Astrocyte of the cerebellum (primary cell): Measurements from ENCODE around the gene RAB31.

ENCODE experiments used
- DNase-seq: peaks from one replicate; pipeline ENCODE4 v3.0.0-alpha.2; 2011; ENCODE audit warnings: low read depth
- H3K4me3 ChIP-seq: 2 replicates; pipeline ENCODE4 v1.5.1; 2011; ENCODE audit warnings: mild to moderate bottlenecking, low read depth, low read length, moderate library complexity
- in situ Hi-C: cut with HindIII; loops from 2 replicates; pipeline ENCODE4 v1.10.0; 2017; ENCODE audit warnings: low sequenced_read_pairs
- TF ChIP-seq, protein P1 (sequence below): IDR thresholded peaks from 2 replicates; pipeline ENCODE4 v1.5.1; 2012; ENCODE audit warnings: low read length, low read depth, moderate library complexity, mild to moderate bottlenecking; ENCODE audit errors: missing control alignments

RAB31 gene

DNA sequence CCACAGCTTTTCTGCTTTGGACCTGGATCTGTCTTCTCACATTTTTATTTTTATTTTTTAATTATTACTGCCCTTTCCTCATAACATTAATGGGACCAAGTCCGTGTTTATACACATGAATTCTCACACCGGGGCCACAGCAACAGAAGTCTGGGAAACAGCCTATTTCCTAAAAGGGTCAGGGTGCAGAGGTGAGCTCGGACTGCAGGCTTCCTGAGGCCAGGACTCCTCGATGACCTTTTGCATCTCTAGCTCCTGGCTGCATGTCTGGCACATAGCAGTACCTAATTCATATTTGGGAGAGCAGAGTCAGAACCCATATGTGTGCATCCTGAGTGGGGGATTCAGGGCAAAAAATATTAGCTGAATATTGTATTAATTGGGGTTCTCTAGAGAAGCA, 9.6 kb upstream of the RAB31 start:
- no peak for DNase-seq
- H3K4me3 ChIP-seq, result no peak overlapping the region
- TF ChIP-seq, protein P1, sequence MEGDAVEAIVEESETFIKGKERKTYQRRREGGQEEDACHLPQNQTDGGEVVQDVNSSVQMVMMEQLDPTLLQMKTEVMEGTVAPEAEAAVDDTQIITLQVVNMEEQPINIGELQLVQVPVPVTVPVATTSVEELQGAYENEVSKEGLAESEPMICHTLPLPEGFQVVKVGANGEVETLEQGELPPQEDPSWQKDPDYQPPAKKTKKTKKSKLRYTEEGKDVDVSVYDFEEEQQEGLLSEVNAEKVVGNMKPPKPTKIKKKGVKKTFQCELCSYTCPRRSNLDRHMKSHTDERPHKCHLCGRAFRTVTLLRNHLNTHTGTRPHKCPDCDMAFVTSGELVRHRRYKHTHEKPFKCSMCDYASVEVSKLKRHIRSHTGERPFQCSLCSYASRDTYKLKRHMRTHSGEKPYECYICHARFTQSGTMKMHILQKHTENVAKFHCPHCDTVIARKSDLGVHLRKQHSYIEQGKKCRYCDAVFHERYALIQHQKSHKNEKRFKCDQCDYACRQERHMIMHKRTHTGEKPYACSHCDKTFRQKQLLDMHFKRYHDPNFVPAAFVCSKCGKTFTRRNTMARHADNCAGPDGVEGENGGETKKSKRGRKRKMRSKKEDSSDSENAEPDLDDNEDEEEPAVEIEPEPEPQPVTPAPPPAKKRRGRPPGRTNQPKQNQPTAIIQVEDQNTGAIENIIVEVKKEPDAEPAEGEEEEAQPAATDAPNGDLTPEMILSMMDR, result no peak
- in situ Hi-C loops, result no loop called here

DNA sequence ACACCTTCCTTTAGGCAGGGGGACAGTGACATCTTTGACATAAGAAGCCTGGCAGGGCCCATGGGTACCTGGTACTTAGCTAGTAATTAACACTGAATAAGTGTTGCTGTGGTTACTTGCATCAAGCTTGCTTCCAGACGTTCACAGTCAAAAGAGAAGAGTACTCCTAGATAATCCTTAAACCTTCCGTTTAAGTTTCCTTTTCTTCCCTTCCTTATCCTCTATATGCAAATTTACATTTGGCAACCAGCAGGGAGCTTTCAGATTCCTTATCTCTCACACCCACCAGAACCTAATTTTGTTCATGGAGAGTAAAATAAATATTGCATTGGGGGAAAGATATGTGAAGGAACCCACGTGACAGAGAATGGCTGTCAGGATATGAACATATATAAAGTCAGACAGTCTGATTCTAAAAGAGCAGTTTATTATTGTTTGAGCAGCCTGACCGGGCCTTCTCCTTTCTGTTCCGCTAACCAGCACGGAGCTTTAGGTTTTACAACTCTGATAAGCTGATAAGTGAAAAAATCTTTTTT, 7.8 kb upstream of the RAB31 start:
- no peak for DNase-seq
- in situ Hi-C loops, result no loop called here
- TF ChIP-seq, protein P1, result no peak
- no peak overlapping the region for H3K4me3 ChIP-seq

DNA sequence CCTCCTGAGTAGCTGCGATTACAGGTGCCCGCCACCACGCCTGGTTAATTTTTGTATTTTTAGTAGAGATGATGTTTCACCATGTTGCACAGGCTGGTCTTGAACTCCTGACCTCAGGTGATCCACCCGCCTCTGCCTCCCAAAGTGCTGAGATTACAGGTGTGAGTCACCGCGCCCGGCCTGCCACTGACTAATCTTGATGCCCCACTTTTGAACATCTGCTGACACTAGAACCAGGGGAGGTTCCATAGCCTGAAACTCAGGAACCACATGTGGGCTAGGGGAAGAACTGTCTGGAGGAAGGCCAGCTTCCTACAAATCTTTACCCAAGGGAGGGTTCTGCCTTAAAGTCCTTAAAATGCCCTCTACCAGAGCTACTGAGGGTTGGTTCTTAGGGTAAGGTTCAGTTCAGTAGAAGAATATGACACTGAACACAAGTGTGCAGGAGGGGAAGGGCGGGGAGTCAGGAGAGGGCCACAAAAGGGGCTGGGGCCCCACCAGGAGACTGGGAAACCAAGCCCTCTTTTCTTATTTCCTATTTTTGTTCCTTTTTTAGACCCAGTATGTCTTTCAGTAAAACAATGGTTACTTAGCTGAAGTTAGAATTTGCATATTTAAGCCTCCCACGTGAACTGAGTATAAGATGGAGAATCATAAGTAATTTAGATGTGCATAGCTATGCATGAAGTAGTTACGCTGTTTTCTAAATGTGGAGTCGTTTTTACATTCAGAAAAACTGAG, 6.3 kb upstream of the RAB31 start:
- TF ChIP-seq, protein P1, result no peak
- no peak overlapping the region for H3K4me3 ChIP-seq
- in situ Hi-C loops, result no loop called here
- no peak for DNase-seq

DNA sequence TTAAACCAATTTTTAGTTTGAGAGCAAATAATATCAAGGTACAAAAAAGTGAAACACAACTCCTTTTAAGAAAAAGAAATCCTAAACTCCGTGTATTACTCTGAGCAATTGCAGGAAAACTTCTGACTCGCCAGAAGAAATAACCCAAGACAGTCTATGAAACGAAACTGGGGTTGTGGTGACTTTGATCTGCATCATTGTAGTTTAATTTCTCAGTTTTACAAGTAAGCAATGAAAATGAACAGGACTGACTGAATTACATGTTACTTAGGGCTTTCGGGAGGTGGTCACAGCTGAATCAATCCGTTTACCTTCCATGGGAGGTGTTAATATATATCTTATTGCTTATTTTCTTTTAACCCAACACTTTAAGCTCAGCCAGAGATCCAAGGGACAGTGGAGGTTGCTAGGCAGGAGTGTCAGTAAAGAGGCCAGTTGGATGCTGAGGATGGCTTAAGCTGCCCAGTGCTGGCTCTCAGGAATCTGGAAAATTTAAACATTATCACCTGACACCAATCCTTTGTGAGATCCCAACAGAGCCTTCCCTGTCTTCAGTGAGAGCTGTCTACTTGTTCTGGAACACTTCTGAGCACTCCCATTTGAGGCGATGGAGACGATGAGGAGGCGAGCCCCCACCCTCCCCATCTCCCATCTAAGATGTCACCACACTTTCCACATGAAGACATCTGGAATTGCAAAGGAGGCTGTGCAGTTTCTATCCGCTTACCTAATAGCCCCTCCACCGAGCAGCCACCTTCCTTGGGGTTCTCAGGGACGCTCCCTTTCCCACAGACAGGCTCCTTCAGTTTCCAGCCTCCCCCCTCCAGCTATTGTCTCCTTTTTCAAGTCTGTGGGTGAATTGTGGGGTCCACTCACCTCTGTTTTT, 3.6 kb upstream of the RAB31 start:
- DNase-seq, result no peak
- no peak overlapping the region for H3K4me3 ChIP-seq
- TF ChIP-seq, protein P1, result no peak
- in situ Hi-C loops, result no loop called here

DNA sequence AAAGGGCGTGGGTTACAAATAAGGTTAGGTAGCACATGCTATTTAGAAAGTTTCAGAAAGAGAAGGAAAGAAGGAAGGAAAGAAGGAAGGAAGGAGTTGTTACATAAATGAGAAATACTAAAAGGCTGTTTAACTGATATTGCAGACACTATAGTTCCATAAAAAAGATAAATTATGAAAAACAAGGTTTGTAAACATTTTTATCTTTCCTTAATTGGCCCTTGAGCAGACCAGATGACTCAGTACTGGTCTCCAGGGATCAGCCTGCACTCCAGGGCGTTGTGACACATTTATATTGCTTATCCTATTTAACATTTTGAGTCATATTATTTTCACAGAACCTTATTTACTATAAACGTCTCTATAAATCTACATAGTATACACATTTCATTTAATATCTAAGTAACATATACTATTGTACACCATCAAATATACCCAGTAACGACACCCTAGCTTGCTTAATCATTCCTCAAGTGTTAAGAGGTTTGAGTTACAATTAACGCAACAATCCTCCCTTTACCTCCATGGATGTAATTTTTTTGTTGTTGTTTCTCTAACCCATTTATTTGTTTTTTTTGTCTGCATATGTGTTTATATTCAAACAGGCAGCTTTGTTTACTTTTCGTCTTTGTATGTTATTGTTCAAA, 2.8 kb upstream of the RAB31 start:
- TF ChIP-seq, protein P1, result no peak
- no peak for DNase-seq
- H3K4me3 ChIP-seq, result no peak overlapping the region
- in situ Hi-C loops, result no loop called here
